SIG-M5 treated with dmso at 0.1 percent for 504 hours (cell line): ENCODE measurements around the gene SOSTDC1.
"Not testable (repeated sequence)": the region's sequence is repeated elsewhere in the genome, so short reads cannot be mapped to it uniquely, and the experiment has no call there.

Experiments
- DNase-seq: peaks from one replicate; lab custom pipeline; 2025; ENCODE audit not compliant: unreplicated experiment; lab: John Stamatoyannopoulos, UW

SOSTDC1 gene

GRCh38 chr7:16463520-16463919 lies 2.0 kb downstream of the SOSTDC1 start:
- DNase-seq = no peak

GRCh38 chr7:16462431-16462889 lies 3.1 kb downstream of the SOSTDC1 start:
- DNase-seq = no peak

- no peak for DNase-seq
Measured at GRCh38 chr7:16460789-16461493, 4.6 kb downstream of the SOSTDC1 start.

GRCh38 chr7:16456303-16456702 lies 9.2 kb downstream of the SOSTDC1 start:
- not testable (repeated sequence) for DNase-seq

- DNase-seq = no peak
Measured at GRCh38 chr7:16455591-16455990, 9.9 kb downstream of the SOSTDC1 start.

- no peak for DNase-seq
Measured at GRCh38 chr7:16450366-16450765, 15.2 kb downstream of the SOSTDC1 start.

- DNase-seq = no peak
Measured at GRCh38 chr7:16447876-16448275, 17.7 kb downstream of the SOSTDC1 start.

- no peak for DNase-seq
Measured at GRCh38 chr7:16446508-16446907, 19.0 kb downstream of the SOSTDC1 start.

- not testable (repeated sequence) for DNase-seq
Measured at GRCh38 chr7:16443871-16444270, 21.7 kb downstream of the SOSTDC1 start.

GRCh38 chr7:16438988-16439387 lies 26.6 kb downstream of the SOSTDC1 start:
- DNase-seq = no peak

GRCh38 chr7:16436306-16436705 lies 29.2 kb downstream of the SOSTDC1 start:
- DNase-seq = no peak

- no peak for DNase-seq
Measured at GRCh38 chr7:16433568-16434122, 31.9 kb downstream of the SOSTDC1 start.

GRCh38 chr7:16432425-16432731 lies 33.2 kb downstream of the SOSTDC1 start:
- DNase-seq = no peak

- DNase-seq = peak; percentile 26
Measured at GRCh38 chr7:16431646-16432424, 33.7 kb downstream of the SOSTDC1 start.

- no peak for DNase-seq
Measured at GRCh38 chr7:16430133-16430532, 35.4 kb downstream of the SOSTDC1 start.

GRCh38 chr7:16428672-16429071 lies 36.9 kb downstream of the SOSTDC1 start:
- DNase-seq = no peak

GRCh38 chr7:16428182-16428581 lies 37.4 kb downstream of the SOSTDC1 start:
- no peak for DNase-seq

- DNase-seq = no peak
Measured at GRCh38 chr7:16423761-16424160, 41.8 kb downstream of the SOSTDC1 start.

GRCh38 chr7:16422917-16423316 lies 42.6 kb downstream of the SOSTDC1 start:
- no peak for DNase-seq

GRCh38 chr7:16422103-16422435 lies 43.5 kb downstream of the SOSTDC1 start:
- DNase-seq = peak; percentile 26

GRCh38 chr7:16421333-16422102 lies 44.0 kb downstream of the SOSTDC1 start, which contains the start of gene CRPPA:
Gene CRPPA (minus strand): TSS chr7:16421538. CDS start chr7:16421322, 216 bp downstream.
- no peak for DNase-seq
